Cardiac muscle cell (in vitro differentiated cells and primary cell): Measurements from ENCODE around the gene TMEM38B. TPM values are rescaled to one million over a fixed set of nuclear protein-coding genes. Genes with fewer than 3 reads are reported as not detected.

ENCODE experiments used
- DNase-seq, 2 donors: peaks; one replicate each; pipeline versions ENCODE4 v3.0.0 to v3.0.0-alpha.2; 2010 to 2017; ENCODE audit warnings: low read depth in 1 of 2, low spot score in 1 of 2
- H3K27ac ChIP-seq: fragments of 200-600 bp; sonication (generic); 2 replicates; pipeline ENCODE4 v1.5.1; 2016
- H3K27me3 ChIP-seq: fragments of 200-600 bp; sonication (generic); 2 replicates; pipeline ENCODE4 v1.6.0; 2016; ENCODE audit warnings: control low read depth
- H3K36me3 ChIP-seq: fragments of 200-600 bp; sonication (generic); 2 replicates; pipeline ENCODE4 v1.5.1; 2016; ENCODE audit warnings: control low read depth
- H3K4me1 ChIP-seq: fragments of 200-600 bp; sonication (generic); 2 replicates; pipeline ENCODE4 v1.8.1; 2017; ENCODE audit warnings: low read depth, mild to moderate bottlenecking, mixed run types
- H3K4me3 ChIP-seq: fragments of 200-600 bp; sonication (generic); 2 replicates; pipeline ENCODE4 v1.5.1; 2016; ENCODE audit warnings: mild to moderate bottlenecking
- H3K9me3 ChIP-seq: fragments of 200-600 bp; sonication (generic); 2 replicates; pipeline ENCODE4 v1.5.1; 2017; ENCODE audit warnings: low read depth, mild to moderate bottlenecking, control low read depth
- CTCF ChIP-seq: IDR thresholded peaks from 2 replicates; pipeline ENCODE4 v1.5.1; 2012; ENCODE audit warnings: low read depth, mild to moderate bottlenecking, low read length
- polyA plus RNA-seq: library from polyadenylated mRNA; unstranded; fragments of >200 nt; fragmentation: Nextera tagmentation; extraction: Ambion mirVana; gene quantifications from 2 replicates; pipeline ENCODE4 v1.2.1, GENCODE V29; 2016
- total RNA-seq: library from RNA; depleted of rRNA; stranded (reverse); fragments of >200 nt; gene quantifications from 2 replicates; pipeline ENCODE4 v1.2.3, GENCODE V29; 2016

The TMEM38B gene
- total and polyA plus RNA-seq, 2 experiments from 2014 or later = 17.5 to 24.9 TPM

GRCh38 chr9:105816981-105817380, 122.6 kb downstream of the TMEM38B start:
- TF ChIP-seq CTCF = no peak
- Histone ChIP-seq H3K36me3 (no peaks in the 10 kb centered on the region), H3K27ac (no peak overlapping the region), H3K4me1 (no peaks in the 10 kb centered on the region), H3K27me3 (no peaks in the 10 kb centered on the region), H3K9me3 (no peaks in the 10 kb centered on the region), H3K4me3 (no peak overlapping the region)
- DNase-seq = no peak

GRCh38 chr9:105818903-105819302, 124.6 kb downstream of the TMEM38B start:
- no peaks in the 10 kb centered on the region for H3K9me3 ChIP-seq
- TF ChIP-seq CTCF = no peak
- no peak overlapping the region for H3K4me3 ChIP-seq
- DNase-seq = no peak
- no peaks in the 10 kb centered on the region for H3K36me3 ChIP-seq
- H3K27me3 ChIP-seq = no peaks in the 10 kb centered on the region
- no peaks in the 10 kb centered on the region for H3K4me1 ChIP-seq
- no peak overlapping the region for H3K27ac ChIP-seq

GRCh38 chr9:105822814-105823213, 128.5 kb downstream of the TMEM38B start:
- Histone ChIP-seq H3K9me3 (no peaks in the 10 kb centered on the region), H3K4me3 (no peak overlapping the region), H3K27ac (no peak overlapping the region), H3K36me3 (no peaks in the 10 kb centered on the region), H3K4me1 (no peaks in the 10 kb centered on the region), H3K27me3 (no peaks in the 10 kb centered on the region)
- DNase-seq = no peak
- TF ChIP-seq CTCF = no peak

Other genes starting within 250 kb of the TMEM38B start
- gene FSD1L, start 246.5 kb upstream of the TMEM38B start, total RNA-seq = 4.3 and 8.8 TPM in 2 replicates
- gene FSD1L, start 246.5 kb upstream of the TMEM38B start, polyA plus RNA-seq = 10.1 and 11.9 TPM in 2 replicates
- gene FKTN, start 136.4 kb upstream of the TMEM38B start, total RNA-seq = 6.8 and 10.5 TPM in 2 replicates
- 5.3 and 7.6 TPM in 2 replicates for gene FKTN, start 136.4 kb upstream of the TMEM38B start, polyA plus RNA-seq
- not detected in 2 replicates for gene TAL2, start 32.1 kb upstream of the TMEM38B start, total RNA-seq
- 0.73 TPM in 1 of 2 replicates, not detected in the other for gene TAL2, start 32.1 kb upstream of the TMEM38B start, polyA plus RNA-seq